GM12878 (cell line): ENCODE data around the gene HBB. TPM values are rescaled to one million over a fixed set of nuclear protein-coding genes. Genes with fewer than 3 reads are reported as not detected.

ENCODE experiments used
- ATAC-seq: fragments of 200-7000 bp; cut with Tn5 transposase; 3 replicates; pipeline ENCODE4 v1.9.1; 2020; ENCODE audit warnings: mild to moderate bottlenecking, moderate library complexity
- BruUV-seq: library from RNA; stranded (reverse); fragments of 400-500 nt; replicated peaks from 2 replicates; lab custom pipeline; 2021; lab: Mats Ljungman, UMichigan
- CTCF ChIA-PET: fragments of 300-600 bp; sonication (Branson Sonifier 250); formaldehyde crosslinking; extraction: SDS; loops from one replicate; lab custom pipeline; 2021; ENCODE audit warnings: inconsistent platforms; lab: Yijun Ruan, JAX
- POLR2A ChIA-PET: fragments of 350-600 bp; formaldehyde crosslinking; extraction: SDS; loops from one replicate; lab custom pipeline; 2021; ENCODE audit warnings: inconsistent platforms; lab: Charles Lee
- RAD21 ChIA-PET: fragments of 300-600 bp; sonication (Branson Sonifier 250); formaldehyde crosslinking; loops from one replicate; lab custom pipeline; 2023; ENCODE audit warnings: antibody characterized with exemption; ENCODE audit not compliant: unreplicated experiment; lab: Charles Lee
- SMC1A ChIA-PET: fragments of 300-600 bp; sonication (Branson Sonifier 250); formaldehyde crosslinking; loops from one replicate; lab custom pipeline; 2023; ENCODE audit not compliant: unreplicated experiment, uncharacterized antibody; lab: Charles Lee
- DNase-seq: peaks from one replicate; pipeline ENCODE4 v3.0.0-alpha.2; 2011; ENCODE audit warnings: low read depth, low spot score
- FAIRE-seq: peaks from 3 replicates; lab custom pipeline; 2011; peaks lifted over from hg19 to GRCh38; lab: Jason Lieb, UNC
- H2AFZ ChIP-seq: 2 replicates; pipeline ENCODE4 v1.6.0; 2011; ENCODE audit warnings: low read depth, low read length, control low read depth; ENCODE audit not compliant: control insufficient read depth
- H3K27ac ChIP-seq: 2 replicates; pipeline ENCODE4 v1.5.1; 2011; ENCODE audit warnings: control low read depth; ENCODE audit not compliant: control insufficient read depth, insufficient read depth
- H3K27me3 ChIP-seq, 2 experiments: replicated peaks in 1 of 2; 2 replicates each; pipeline versions ENCODE4 v1.6.0 to v1.6.1; 2011; ENCODE audit warnings: low read length in 1 of 2; ENCODE audit not compliant: control insufficient read depth in 2 of 2, insufficient read depth in 2 of 2
- H3K36me3 ChIP-seq, 2 experiments: 2 replicates each; pipeline ENCODE4 v1.5.1; 2011; ENCODE audit warnings: low read length in 1 of 2; ENCODE audit not compliant: control insufficient read depth in 2 of 2, insufficient read depth in 2 of 2
- H3K4me1 ChIP-seq: 2 replicates; pipeline ENCODE4 v1.6.1; 2011; ENCODE audit warnings: mild to moderate bottlenecking, low read length, moderate library complexity, mixed read lengths; ENCODE audit not compliant: control insufficient read depth, insufficient read depth
- H3K4me2 ChIP-seq: 2 replicates; pipeline ENCODE4 v1.6.0; 2011; ENCODE audit warnings: control low read depth; ENCODE audit not compliant: control insufficient read depth, insufficient read depth
- H3K4me3 ChIP-seq: fragments of 200-600 bp; sonication (generic); 2 replicates; pipeline ENCODE4 v1.5.1; 2016
- H3K79me2 ChIP-seq: 2 replicates; pipeline ENCODE4 v1.6.0; 2011; ENCODE audit warnings: low read length; ENCODE audit not compliant: control insufficient read depth, insufficient read depth
- H3K9ac ChIP-seq: 2 replicates; pipeline ENCODE4 v1.8.0; 2011; ENCODE audit warnings: low read length, control low read depth, mixed read lengths; ENCODE audit not compliant: control insufficient read depth, insufficient read depth
- H3K9me3 ChIP-seq: replicated peaks from 3 replicates; pipeline ENCODE4 v1.5.1; 2011; ENCODE audit warnings: mild to moderate bottlenecking, low read length; ENCODE audit not compliant: control insufficient read depth, insufficient read depth
- H4K20me1 ChIP-seq: 2 replicates; pipeline ENCODE4 v1.6.0; 2011; ENCODE audit not compliant: control insufficient read depth, insufficient read depth
- CBFB ChIP-seq: IDR thresholded peaks from 2 replicates; pipeline ENCODE4 v1.6.1; 2016; ENCODE audit warnings: antibody characterized with exemption, low read depth
- GATAD2B ChIP-seq: fragments of 450-650 bp; conservative IDR thresholded peaks from 2 replicates; pipeline ENCODE4 v1.6.1; 2017; ENCODE audit warnings: low read depth, mild to moderate bottlenecking, moderate library complexity
- IRF4 ChIP-seq: IDR thresholded peaks from 2 replicates; pipeline ENCODE4 v1.6.1; 2011; ENCODE audit warnings: low read depth, low read length
- MTA3 ChIP-seq: IDR thresholded peaks from 2 replicates; pipeline ENCODE4 v1.6.1; 2012; ENCODE audit warnings: low read length, inconsistent platforms, borderline replicate concordance
- STAT3 ChIP-seq: IDR thresholded peaks from 2 replicates; pipeline ENCODE4 v1.6.1; 2011; ENCODE audit warnings: low read depth, low read length, improper control_type of control experiment
- ZNF217 ChIP-seq: fragments of 450-650 bp; IDR thresholded peaks from 2 replicates; pipeline ENCODE4 v1.6.1; 2017; ENCODE audit warnings: antibody characterized with exemption, mild to moderate bottlenecking
- WGBS: methylation state at CpG from one replicate; pipeline ENCODE4 v1.1.6; 2016; ENCODE audit warnings: low lambda C conversion rate; ENCODE audit not compliant: insufficient replicate concordance, insufficient coverage; ENCODE audit errors: missing lambda C conversion rate; 5-methylcytosine and 5-hydroxymethylcytosine counted together
- in situ Hi-C: fragments of 300-500 bp; cut with MboI; formaldehyde crosslinking; loops from 9 replicates; pipeline ENCODE4 v1.14.3; 2018; ENCODE audit warnings: mixed read lengths
- intact Hi-C: fragments of 100-400 bp; cut with micrococcal nuclease; formaldehyde crosslinking; loops from one replicate; pipeline ENCODE4 v1.14.2; 2022; ENCODE audit not compliant: unreplicated experiment
- polyA plus RNA-seq, 11 experiments: library from polyadenylated mRNA; depleted of rRNA in 4 of 11; unstranded in 6 of 11; stranded (reverse) in 5 of 11; fragments of >200 nt; fragmentation: Nextera tagmentation in 4 of 11; fragmentation: Illumina TruSeq in 1 of 11; extraction: Ambion mirVana in 4 of 11; extraction: Trizol in 1 of 11; gene quantifications; 1 replicate in 1 of 11; 2 replicates in 10 of 11; pipeline versions ENCODE4 v1.2.1 to v1.2.3, GENCODE V29; 2011 to 2016; ENCODE audit warnings: inconsistent platforms in 2 of 11, missing spikeins in 2 of 11, low read depth in 1 of 11
- total RNA-seq, 4 experiments: library from RNA; depleted of rRNA in 3 of 4; stranded (reverse); fragments of >200 nt in 3 of 4; fragmentation: Illumina TruSeq in 1 of 4; extraction: Trizol in 1 of 4; gene quantifications; 2 replicates each; pipeline versions ENCODE4 v1.2.1 to v1.2.3, GENCODE V29; 2013 to 2021
- TF ChIP-seq, protein P1 (sequence below): fragments of 450-650 bp; IDR thresholded peaks from 2 replicates; pipeline ENCODE4 v1.6.1; 2017; ENCODE audit warnings: mild to moderate bottlenecking, low read depth, inconsistent platforms; ENCODE audit not compliant: poor library complexity, severe bottlenecking
- TF ChIP-seq, protein P2 (sequence below): fragments of 450-650 bp; formaldehyde crosslinking; IDR thresholded peaks from 2 replicates; pipeline ENCODE4 v1.4.0; 2022; ENCODE audit warnings: mild to moderate bottlenecking, moderate library complexity
- TF ChIP-seq, protein P3 (sequence below): fragments of 150-350 bp; IDR thresholded peaks from 2 replicates; pipeline ENCODE4 v1.6.1; 2014; ENCODE audit warnings: mild to moderate bottlenecking, low read depth, low read length

Gene HBB
- total and polyA plus RNA-seq, 10 of the 15 experiments (the other 5 are each of a cell fraction or from before 2014, with no cell fraction given), result 0.36 TPM; not detected in 9

DNA sequence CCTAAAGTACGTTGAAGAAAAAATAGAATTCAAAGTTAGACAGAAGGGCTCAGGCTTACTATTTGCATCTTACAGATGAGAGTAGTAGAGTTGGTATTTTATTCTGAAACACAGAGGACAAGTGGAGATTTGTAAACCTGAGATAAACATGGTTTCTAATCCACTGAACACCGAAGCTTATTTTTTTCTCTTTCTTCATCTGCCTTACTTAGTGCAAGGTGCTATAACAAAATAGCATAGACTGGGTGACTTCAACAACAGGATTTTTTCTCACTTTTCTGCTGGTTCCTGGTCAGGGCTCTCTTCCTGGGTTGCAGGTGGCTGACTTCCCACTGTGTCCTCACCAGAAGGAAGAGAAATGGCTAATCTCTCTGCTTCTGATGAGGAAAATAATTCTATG lies 24.9 kb upstream of the HBB start:
- H3K4me2 ChIP-seq, result no peak overlapping the region

More for the DNA sequence above, 24.9 kb upstream of the HBB start:
- POLR2A ChIA-PET, result no interaction called here
- intact Hi-C loops, result no loop called here
- no peak overlapping the region for H3K9ac ChIP-seq
- peaks cover 0 to 2% of the 10 kb centered on the region in 2 experiments; a peak in 2 of 4 replicates for H3K27me3 ChIP-seq
- H3K9me3 ChIP-seq, result no peaks in the 10 kb centered on the region
- CTCF ChIA-PET, result no interaction called here
- BruUV-seq, result no TSS peak
- no peak overlapping the region for H3K4me3 ChIP-seq
- SMC1A ChIA-PET, result no interaction called here
- no peaks in the 10 kb centered on the region for H3K36me3 ChIP-seq
- TF ChIP-seq IRF4 (no peak), MTA3 (no peak), GATAD2B (no peak), ZNF217 (no peak), STAT3 (no peak), CBFB (no peak)
- TF ChIP-seq, protein P1, sequence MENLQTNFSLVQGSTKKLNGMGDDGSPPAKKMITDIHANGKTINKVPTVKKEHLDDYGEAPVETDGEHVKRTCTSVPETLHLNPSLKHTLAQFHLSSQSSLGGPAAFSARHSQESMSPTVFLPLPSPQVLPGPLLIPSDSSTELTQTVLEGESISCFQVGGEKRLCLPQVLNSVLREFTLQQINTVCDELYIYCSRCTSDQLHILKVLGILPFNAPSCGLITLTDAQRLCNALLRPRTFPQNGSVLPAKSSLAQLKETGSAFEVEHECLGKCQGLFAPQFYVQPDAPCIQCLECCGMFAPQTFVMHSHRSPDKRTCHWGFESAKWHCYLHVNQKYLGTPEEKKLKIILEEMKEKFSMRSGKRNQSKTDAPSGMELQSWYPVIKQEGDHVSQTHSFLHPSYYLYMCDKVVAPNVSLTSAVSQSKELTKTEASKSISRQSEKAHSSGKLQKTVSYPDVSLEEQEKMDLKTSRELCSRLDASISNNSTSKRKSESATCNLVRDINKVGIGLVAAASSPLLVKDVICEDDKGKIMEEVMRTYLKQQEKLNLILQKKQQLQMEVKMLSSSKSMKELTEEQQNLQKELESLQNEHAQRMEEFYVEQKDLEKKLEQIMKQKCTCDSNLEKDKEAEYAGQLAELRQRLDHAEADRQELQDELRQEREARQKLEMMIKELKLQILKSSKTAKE, result no peak
- TF ChIP-seq, protein P2, sequence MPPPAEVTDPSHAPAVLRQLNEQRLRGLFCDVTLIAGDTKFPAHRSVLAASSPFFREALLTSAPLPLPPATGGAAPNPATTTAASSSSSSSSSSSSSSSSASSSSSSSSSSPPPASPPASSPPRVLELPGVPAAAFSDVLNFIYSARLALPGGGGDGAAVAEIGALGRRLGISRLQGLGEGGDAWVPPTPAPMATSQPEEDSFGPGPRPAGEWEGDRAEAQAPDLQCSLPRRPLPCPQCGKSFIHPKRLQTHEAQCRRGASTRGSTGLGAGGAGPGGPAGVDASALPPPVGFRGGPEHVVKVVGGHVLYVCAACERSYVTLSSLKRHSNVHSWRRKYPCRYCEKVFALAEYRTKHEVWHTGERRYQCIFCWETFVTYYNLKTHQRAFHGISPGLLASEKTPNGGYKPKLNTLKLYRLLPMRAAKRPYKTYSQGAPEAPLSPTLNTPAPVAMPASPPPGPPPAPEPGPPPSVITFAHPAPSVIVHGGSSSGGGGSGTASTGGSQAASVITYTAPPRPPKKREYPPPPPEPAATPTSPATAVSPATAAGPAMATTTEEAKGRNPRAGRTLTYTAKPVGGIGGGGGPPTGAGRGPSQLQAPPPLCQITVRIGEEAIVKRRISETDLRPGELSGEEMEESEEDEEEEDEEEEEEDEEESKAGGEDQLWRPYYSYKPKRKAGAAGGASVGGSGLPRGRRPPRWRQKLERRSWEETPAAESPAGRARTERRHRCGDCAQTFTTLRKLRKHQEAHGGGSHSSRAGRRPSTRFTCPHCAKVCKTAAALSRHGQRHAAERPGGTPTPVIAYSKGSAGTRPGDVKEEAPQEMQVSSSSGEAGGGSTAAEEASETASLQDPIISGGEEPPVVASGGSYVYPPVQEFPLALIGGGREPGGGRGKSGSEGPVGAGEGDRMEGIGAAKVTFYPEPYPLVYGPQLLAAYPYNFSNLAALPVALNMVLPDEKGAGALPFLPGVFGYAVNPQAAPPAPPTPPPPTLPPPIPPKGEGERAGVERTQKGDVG, result no peak
- TF ChIP-seq, protein P3, sequence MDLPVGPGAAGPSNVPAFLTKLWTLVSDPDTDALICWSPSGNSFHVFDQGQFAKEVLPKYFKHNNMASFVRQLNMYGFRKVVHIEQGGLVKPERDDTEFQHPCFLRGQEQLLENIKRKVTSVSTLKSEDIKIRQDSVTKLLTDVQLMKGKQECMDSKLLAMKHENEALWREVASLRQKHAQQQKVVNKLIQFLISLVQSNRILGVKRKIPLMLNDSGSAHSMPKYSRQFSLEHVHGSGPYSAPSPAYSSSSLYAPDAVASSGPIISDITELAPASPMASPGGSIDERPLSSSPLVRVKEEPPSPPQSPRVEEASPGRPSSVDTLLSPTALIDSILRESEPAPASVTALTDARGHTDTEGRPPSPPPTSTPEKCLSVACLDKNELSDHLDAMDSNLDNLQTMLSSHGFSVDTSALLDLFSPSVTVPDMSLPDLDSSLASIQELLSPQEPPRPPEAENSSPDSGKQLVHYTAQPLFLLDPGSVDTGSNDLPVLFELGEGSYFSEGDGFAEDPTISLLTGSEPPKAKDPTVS, result no peak
- TF ChIP-seq, all 136 proteins: peak for 0
- in situ Hi-C loops, result no loop called here
- Histone ChIP-seq H3K4me1 (no peaks in the 10 kb centered on the region), H3K27ac (no peak overlapping the region), H4K20me1 (no peaks in the 10 kb centered on the region), H3K79me2 (no peaks in the 10 kb centered on the region), H2AFZ (no peak overlapping the region)
- no peak for DNase-seq
- ATAC-seq, result no peak
- no peak for FAIRE-seq
- 4% methylated on average over 2 of the region's 2 CpGs for WGBS
- RAD21 ChIA-PET, result no interaction called here
